ENCODE results near the gene SH3PXD2B. TPM values are rescaled to one million over a fixed set of nuclear protein-coding genes. Genes with fewer than 3 reads are reported as not detected.

The SH3PXD2B gene
- total and polyA plus RNA-seq, 2 donors (not counting 1 experiment from before 2014, with no cell fraction given): 12.6 to 21.1 TPM

GRCh38 chr5:172501708-172502320 is 47.5 kb upstream of the SH3PXD2B start:
- TF ChIP-seq CTCF (conservative IDR thresholded peaks at IDR 0.05 in 1 of 2, IDR thresholded peaks at IDR 0.05 in 1 of 2; ENCODE audit: low read depth in 1 of 2, low read length in 2 of 2) (no peak), EZH2 (IDR thresholded peaks at IDR 0.05; ENCODE audit: low read length, missing control alignments) (no peak)
- Histone ChIP-seq H2AFZ (ENCODE audit: low read length) (no peak overlapping the region), H3K4me2 (ENCODE audit: extremely low read depth, insufficient read depth, low read length) (no peak overlapping the region), H3K27me3 (ENCODE audit: control insufficient read depth, insufficient read depth, low read length) (no peaks in the 10 kb centered on the region), H3K4me1 (ENCODE audit: control insufficient read depth, extremely low read depth, insufficient read depth, low read length) (no peaks in the 10 kb centered on the region), H3K27ac (ENCODE audit: insufficient read depth, low read length) (no peak overlapping the region), H3K9me3 (ENCODE audit: control insufficient read depth, insufficient read depth, low read depth, low read length) (no peaks in the 10 kb centered on the region), H3K9ac (ENCODE audit: insufficient read depth, low read length) (no peak overlapping the region), H4K20me1 (ENCODE audit: control insufficient read depth, extremely low read depth, insufficient read depth, low read length) (no peaks in the 10 kb centered on the region), H3K79me2 (ENCODE audit: control insufficient read depth, insufficient read depth, low read length) (no peaks in the 10 kb centered on the region), H3K4me3 (replicated peaks in 1 of 4; ENCODE audit: control extremely low read depth in 1 of 4, insufficient read depth in 1 of 4, low read depth in 3 of 4, low read length in 4 of 4) (no peak overlapping the region), H3K36me3 (ENCODE audit: control insufficient read depth, insufficient read depth, low read length) (no peaks in the 10 kb centered on the region)
- no peak for DNase-seq (ENCODE audit: low read depth in 2 of 2)

GRCh38 chr5:172499287-172499686 is 45.0 kb upstream of the SH3PXD2B start:
- TF ChIP-seq EZH2 (IDR thresholded peaks at IDR 0.05; ENCODE audit: low read length, missing control alignments) (no peak), CTCF (conservative IDR thresholded peaks at IDR 0.05 in 1 of 2, IDR thresholded peaks at IDR 0.05 in 1 of 2; ENCODE audit: low read depth in 1 of 2, low read length in 2 of 2) (no peak)
- Histone ChIP-seq H3K36me3 (ENCODE audit: control insufficient read depth, insufficient read depth, low read length) (no peaks in the 10 kb centered on the region), H3K79me2 (ENCODE audit: control insufficient read depth, insufficient read depth, low read length) (no peaks in the 10 kb centered on the region), H2AFZ (ENCODE audit: low read length) (no peak overlapping the region), H3K27me3 (ENCODE audit: control insufficient read depth, insufficient read depth, low read length) (peaks cover 9% of the 10 kb centered on the region), H3K9ac (ENCODE audit: insufficient read depth, low read length) (no peak overlapping the region), H3K4me3 (replicated peaks in 1 of 4; ENCODE audit: control extremely low read depth in 1 of 4, insufficient read depth in 1 of 4, low read depth in 3 of 4, low read length in 4 of 4) (no peak overlapping the region), H3K27ac (ENCODE audit: insufficient read depth, low read length) (no peak overlapping the region), H3K9me3 (ENCODE audit: control insufficient read depth, insufficient read depth, low read depth, low read length) (no peaks in the 10 kb centered on the region), H4K20me1 (ENCODE audit: control insufficient read depth, extremely low read depth, insufficient read depth, low read length) (no peaks in the 10 kb centered on the region), H3K4me1 (ENCODE audit: control insufficient read depth, extremely low read depth, insufficient read depth, low read length) (no peaks in the 10 kb centered on the region), H3K4me2 (ENCODE audit: extremely low read depth, insufficient read depth, low read length) (no peak overlapping the region)
- no peak for DNase-seq (ENCODE audit: low read depth in 2 of 2)

GRCh38 chr5:172498431-172499129 is 44.3 kb upstream of the SH3PXD2B start:
- H3K4me2 ChIP-seq (ENCODE audit: extremely low read depth, insufficient read depth, low read length): no peak overlapping the region
- H3K27me3 ChIP-seq (ENCODE audit: control insufficient read depth, insufficient read depth, low read length): peaks cover 14% of the 10 kb centered on the region
- H3K36me3 ChIP-seq (ENCODE audit: control insufficient read depth, insufficient read depth, low read length): no peaks in the 10 kb centered on the region
- TF ChIP-seq CTCF (conservative IDR thresholded peaks at IDR 0.05 in 1 of 2, IDR thresholded peaks at IDR 0.05 in 1 of 2; ENCODE audit: low read depth in 1 of 2, low read length in 2 of 2): no peak
- no peak for TF ChIP-seq EZH2 (IDR thresholded peaks at IDR 0.05; ENCODE audit: low read length, missing control alignments)
- H3K27ac ChIP-seq (ENCODE audit: insufficient read depth, low read length): no peak overlapping the region
- no peaks in the 10 kb centered on the region for H3K4me1 ChIP-seq (ENCODE audit: control insufficient read depth, extremely low read depth, insufficient read depth, low read length)
- no peaks in the 10 kb centered on the region for H4K20me1 ChIP-seq (ENCODE audit: control insufficient read depth, extremely low read depth, insufficient read depth, low read length)
- no peak overlapping the region for H3K9ac ChIP-seq (ENCODE audit: insufficient read depth, low read length)
- no peaks in the 10 kb centered on the region for H3K9me3 ChIP-seq (ENCODE audit: control insufficient read depth, insufficient read depth, low read depth, low read length)
- DNase-seq (ENCODE audit: low read depth in 2 of 2): no peak
- H2AFZ ChIP-seq (ENCODE audit: low read length): no peak overlapping the region
- H3K79me2 ChIP-seq (ENCODE audit: control insufficient read depth, insufficient read depth, low read length): no peaks in the 10 kb centered on the region
- no peak overlapping the region for H3K4me3 ChIP-seq (replicated peaks in 1 of 4; ENCODE audit: control extremely low read depth in 1 of 4, insufficient read depth in 1 of 4, low read depth in 3 of 4, low read length in 4 of 4)
